ENCODE data around the gene PABPN1L. TPM values are rescaled to one million over a fixed set of nuclear protein-coding genes. Genes with fewer than 3 reads are reported as not detected.

PABPN1L gene
- total RNA-seq, 1 experiment from 2014 or later: not detected

DNA sequence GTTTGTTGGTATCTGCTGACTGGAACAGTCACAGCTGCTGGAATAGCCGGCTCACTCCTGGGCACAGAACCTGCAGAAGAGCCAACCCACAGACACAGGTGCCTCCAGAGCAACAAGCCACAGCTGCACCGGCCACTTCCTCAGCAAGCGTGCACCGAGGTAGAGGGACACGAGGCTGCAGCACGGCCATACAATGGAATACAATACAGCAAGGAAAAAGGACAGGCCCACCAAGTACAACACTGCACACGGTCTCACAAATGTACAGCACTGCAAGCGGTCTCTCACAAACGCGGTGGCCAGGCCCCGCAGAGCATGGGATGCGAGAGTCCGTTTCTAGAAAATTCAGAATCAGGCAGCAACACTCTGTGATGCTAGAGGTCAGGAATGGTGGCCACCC, 47.4 kb upstream of the PABPN1L start:
- Histone ChIP-seq H2BK20ac (ENCODE audit: low read depth, low read length, poor library complexity, severe bottlenecking) (no peak overlapping the region), H3T11ph (ENCODE audit: low read length) (no peak overlapping the region), H4K20me1 (ENCODE audit: control insufficient read depth, insufficient read depth, insufficient read length) (no peaks in the 10 kb centered on the region), H2BK5ac (ENCODE audit: insufficient read length, low read length) (no peak overlapping the region), H3K4me2 (ENCODE audit: insufficient read depth, insufficient read length, low read length) (no peak overlapping the region), H3K23me2 (ENCODE audit: insufficient read length, low read depth, low read length, poor library complexity, severe bottlenecking) (no peaks in the 10 kb centered on the region), H3K79me1 (ENCODE audit: insufficient read depth, low read depth, low read length, poor library complexity, severe bottlenecking) (no peaks in the 10 kb centered on the region), H4K8ac (replicated peaks; ENCODE audit: insufficient read length, low read depth, low read length) (no peak overlapping the region), H4K5ac (ENCODE audit: insufficient read length, low read depth, low read length) (no peak overlapping the region), H3K9me3 (ENCODE audit: control insufficient read depth, low read depth, low read length) (no peaks in the 10 kb centered on the region), H3K27ac (ENCODE audit: insufficient read length, low read depth, low read length) (no peak overlapping the region), H2BK120ac (ENCODE audit: low read depth, low read length, poor library complexity, severe bottlenecking) (no peak overlapping the region), H3K9ac (ENCODE audit: extremely low read depth, insufficient read length, low read length) (no peak overlapping the region), H4K91ac (ENCODE audit: insufficient read length, low read depth, low read length) (no peak overlapping the region), H3K4ac (ENCODE audit: low read depth, low read length) (no peak overlapping the region), H3K4me1 (ENCODE audit: insufficient read depth, low read length) (no peaks in the 10 kb centered on the region), H2BK15ac (ENCODE audit: low read depth, low read length) (no peak overlapping the region), H2BK12ac (ENCODE audit: insufficient read length, low read depth, low read length) (no peak overlapping the region), H3K14ac (ENCODE audit: insufficient read depth, low read length) (no peak overlapping the region), H2AFZ (ENCODE audit: low read length) (no peak overlapping the region), H3K56ac (ENCODE audit: insufficient read length, low read depth, low read length) (no peak overlapping the region), H2AK5ac (ENCODE audit: insufficient read length, low read length) (no peak overlapping the region), H3K27me3 (ENCODE audit: insufficient read depth, low read length) (no peaks in the 10 kb centered on the region), H3K18ac (ENCODE audit: insufficient read length, low read depth, low read length) (no peak overlapping the region), H3K79me2 (ENCODE audit: insufficient read depth, low read length) (no peaks in the 10 kb centered on the region), H3K23ac (ENCODE audit: insufficient read length, low read depth, low read length) (no peak overlapping the region)
- DNase-seq: no peak
- no peak overlapping the region for H3K4me3 Mint-ChIP-seq
- WGBS (ENCODE audit: extremely low coverage, insufficient read length, low lambda C conversion rate): no CpG with 5 or more reads among the region's 13 CpGs
- H3K27ac Mint-ChIP-seq: no peak overlapping the region; a peak in 1 of 7 replicates
- no peaks in the 10 kb centered on the region for H3K36me3 Mint-ChIP-seq (ENCODE audit: insufficient read depth in 1 of 3, low read depth in 3 of 3)
- TF ChIP-seq, protein P1, sequence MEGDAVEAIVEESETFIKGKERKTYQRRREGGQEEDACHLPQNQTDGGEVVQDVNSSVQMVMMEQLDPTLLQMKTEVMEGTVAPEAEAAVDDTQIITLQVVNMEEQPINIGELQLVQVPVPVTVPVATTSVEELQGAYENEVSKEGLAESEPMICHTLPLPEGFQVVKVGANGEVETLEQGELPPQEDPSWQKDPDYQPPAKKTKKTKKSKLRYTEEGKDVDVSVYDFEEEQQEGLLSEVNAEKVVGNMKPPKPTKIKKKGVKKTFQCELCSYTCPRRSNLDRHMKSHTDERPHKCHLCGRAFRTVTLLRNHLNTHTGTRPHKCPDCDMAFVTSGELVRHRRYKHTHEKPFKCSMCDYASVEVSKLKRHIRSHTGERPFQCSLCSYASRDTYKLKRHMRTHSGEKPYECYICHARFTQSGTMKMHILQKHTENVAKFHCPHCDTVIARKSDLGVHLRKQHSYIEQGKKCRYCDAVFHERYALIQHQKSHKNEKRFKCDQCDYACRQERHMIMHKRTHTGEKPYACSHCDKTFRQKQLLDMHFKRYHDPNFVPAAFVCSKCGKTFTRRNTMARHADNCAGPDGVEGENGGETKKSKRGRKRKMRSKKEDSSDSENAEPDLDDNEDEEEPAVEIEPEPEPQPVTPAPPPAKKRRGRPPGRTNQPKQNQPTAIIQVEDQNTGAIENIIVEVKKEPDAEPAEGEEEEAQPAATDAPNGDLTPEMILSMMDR (conservative IDR thresholded peaks at IDR 0.05): no peak
- H3K9me3 Mint-ChIP-seq: peaks cover 0 to 9% of the 10 kb centered on the region in 2 experiments; a peak in 2 of 5 replicates
- H3K4me1 Mint-ChIP-seq: peaks cover 9 to 21% of the 10 kb centered on the region in 2 experiments
- no peaks in the 10 kb centered on the region; the same call in 1 of the 2 replicates for H3K27me3 Mint-ChIP-seq (ENCODE audit: low read depth)
